MM.1S (cell line): ENCODE measurements around the gene AKT1S1.

Experiments
- DNase-seq: peaks from one replicate; pipeline ENCODE4 v3.0.0-alpha.2; 2015
- H2AFZ ChIP-seq: fragments of 300-600 bp; sonication (generic); 2 replicates; pipeline ENCODE4 v1.6.0; 2016; ENCODE audit warnings: antibody characterized with exemption, low read length
- H3F3A ChIP-seq: fragments of 300-600 bp; sonication (generic); 2 replicates; pipeline ENCODE4 v1.6.1; 2016; ENCODE audit warnings: mild to moderate bottlenecking, antibody characterized with exemption, low read length, moderate library complexity, mixed read lengths; ENCODE audit not compliant: insufficient read depth
- H3K27ac ChIP-seq: fragments of 300-600 bp; sonication (generic); 2 replicates; pipeline ENCODE4 v1.5.1; 2016; ENCODE audit warnings: mild to moderate bottlenecking, low read length
- H3K27me3 ChIP-seq: fragments of 300-600 bp; sonication (generic); replicated peaks from 2 replicates; pipeline ENCODE4 v1.6.0; 2016; ENCODE audit warnings: low read length; ENCODE audit not compliant: insufficient read depth
- H3K36me3 ChIP-seq: fragments of 300-600 bp; sonication (generic); replicated peaks from 2 replicates; pipeline ENCODE4 v1.6.1; 2016; ENCODE audit warnings: mild to moderate bottlenecking, low read length, mixed read lengths; ENCODE audit not compliant: insufficient read depth
- H3K4me1 ChIP-seq: fragments of 300-600 bp; sonication (generic); 2 replicates; pipeline ENCODE4 v1.6.1; 2016; ENCODE audit warnings: low read length, mixed read lengths
- H3K4me2 ChIP-seq: fragments of 300-600 bp; sonication (generic); 2 replicates; pipeline ENCODE4 v1.6.0; 2016; ENCODE audit warnings: low read depth, low read length
- H3K4me3 ChIP-seq: fragments of 300-600 bp; sonication (generic); 2 replicates; pipeline ENCODE4 v1.5.1; 2016; ENCODE audit warnings: low read length, mixed read lengths
- H3K79me2 ChIP-seq: fragments of 300-600 bp; sonication (generic); 2 replicates; pipeline ENCODE4 v1.6.1; 2016; ENCODE audit warnings: mixed run types, low read length, mixed read lengths
- H3K9ac ChIP-seq: fragments of 300-600 bp; sonication (generic); 2 replicates; pipeline ENCODE4 v1.6.1; 2016; ENCODE audit warnings: low read length, mixed read lengths
- H3K9me2 ChIP-seq: fragments of 300-600 bp; sonication (generic); replicated peaks from 2 replicates; pipeline ENCODE4 v1.6.1; 2016; ENCODE audit warnings: mild to moderate bottlenecking, low read length, mixed read lengths; ENCODE audit not compliant: insufficient read depth
- H3K9me3 ChIP-seq: fragments of 300-600 bp; sonication (generic); replicated peaks from 2 replicates; pipeline ENCODE4 v1.6.1; 2016; ENCODE audit warnings: mild to moderate bottlenecking, low read length, mixed read lengths; ENCODE audit not compliant: insufficient read depth
- H4K20me1 ChIP-seq: fragments of 300-600 bp; sonication (generic); 2 replicates; pipeline ENCODE4 v1.6.1; 2016; ENCODE audit warnings: mild to moderate bottlenecking, low read length, moderate library complexity, mixed read lengths; ENCODE audit not compliant: insufficient read depth
- CTCF ChIP-seq: fragments of 300-600 bp; sonication (generic); IDR thresholded peaks from 2 replicates; pipeline ENCODE4 v1.5.1; 2016; ENCODE audit warnings: antibody characterized with exemption, low read length, mixed read lengths
- EZH2 ChIP-seq: fragments of 300-600 bp; sonication (generic); optimal IDR thresholded peaks from 2 replicates; pipeline ENCODE3; 2017; ENCODE audit warnings: low read depth, mild to moderate bottlenecking, antibody characterized with exemption, low read length, mixed read lengths
- EZH2phosphoT487 ChIP-seq: fragments of 300-600 bp; sonication (generic); IDR thresholded peaks from 2 replicates; pipeline ENCODE4 v1.6.1; 2018; ENCODE audit warnings: antibody characterized with exemption, low read length

Gene AKT1S1

GRCh38 chr19:49832556-49832955 is 44.6 kb downstream of the AKT1S1 start:
- no peaks in the 10 kb centered on the region for H3K4me1 ChIP-seq
- no peaks in the 10 kb centered on the region for H3K9me3 ChIP-seq
- no peak overlapping the region for H3K4me3 ChIP-seq
- H3K4me2 ChIP-seq: no peak overlapping the region
- H3K79me2 ChIP-seq: peaks cover under 1% of the 10 kb centered on the region; the same call in 1 of the 2 replicates
- no peaks in the 10 kb centered on the region for H3K27me3 ChIP-seq
- H3K9ac ChIP-seq: no peak overlapping the region
- H2AFZ ChIP-seq: no peak overlapping the region
- no peaks in the 10 kb centered on the region for H3K36me3 ChIP-seq
- TF ChIP-seq CTCF (no peak), EZH2phosphoT487 (no peak), EZH2 (no peak)
- H4K20me1 ChIP-seq: no peaks in the 10 kb centered on the region
- H3K27ac ChIP-seq: no peak overlapping the region
- no peak for DNase-seq
- H3K9me2 ChIP-seq: no peaks in the 10 kb centered on the region
- no peaks in the 10 kb centered on the region for H3F3A ChIP-seq

GRCh38 chr19:49831592-49831991 is 45.6 kb downstream of the AKT1S1 start:
- no peaks in the 10 kb centered on the region for H3K9me2 ChIP-seq
- H3F3A ChIP-seq: no peaks in the 10 kb centered on the region
- H3K27me3 ChIP-seq: no peaks in the 10 kb centered on the region
- H3K79me2 ChIP-seq: peaks cover 8% of the 10 kb centered on the region
- no peaks in the 10 kb centered on the region for H3K4me1 ChIP-seq
- H2AFZ ChIP-seq: no peak overlapping the region
- H4K20me1 ChIP-seq: no peaks in the 10 kb centered on the region
- H3K4me2 ChIP-seq: no peak overlapping the region
- H3K9me3 ChIP-seq: no peaks in the 10 kb centered on the region
- H3K9ac ChIP-seq: no peak overlapping the region
- DNase-seq: no peak
- no peak overlapping the region for H3K27ac ChIP-seq
- H3K36me3 ChIP-seq: no peaks in the 10 kb centered on the region
- TF ChIP-seq CTCF (no peak), EZH2phosphoT487 (no peak), EZH2 (no peak)
- H3K4me3 ChIP-seq: no peak overlapping the region

GRCh38 chr19:49830766-49831165 is 46.4 kb downstream of the AKT1S1 start:
- Histone ChIP-seq H3K4me1 (no peaks in the 10 kb centered on the region), H3F3A (no peaks in the 10 kb centered on the region), H3K9me2 (no peaks in the 10 kb centered on the region), H3K4me3 (no peak overlapping the region), H3K27ac (no peak overlapping the region), H3K9ac (no peak overlapping the region), H4K20me1 (no peaks in the 10 kb centered on the region), H2AFZ (no peak overlapping the region), H3K27me3 (no peaks in the 10 kb centered on the region), H3K4me2 (no peak overlapping the region), H3K36me3 (no peaks in the 10 kb centered on the region; the same call in 1 of the 2 replicates), H3K9me3 (no peaks in the 10 kb centered on the region), H3K79me2 (peaks cover 14% of the 10 kb centered on the region)
- no peak for DNase-seq
- TF ChIP-seq EZH2phosphoT487 (no peak), EZH2 (no peak), CTCF (no peak)
